Fibroblast of peridontal ligament (primary cell): Measurements from ENCODE around the gene SMIM23.

ENCODE experiments used
- DNase-seq: peaks from one replicate; pipeline ENCODE4 v3.0.0-alpha.2; 2010; ENCODE audit errors: extremely low read depth

Gene SMIM23

DNA sequence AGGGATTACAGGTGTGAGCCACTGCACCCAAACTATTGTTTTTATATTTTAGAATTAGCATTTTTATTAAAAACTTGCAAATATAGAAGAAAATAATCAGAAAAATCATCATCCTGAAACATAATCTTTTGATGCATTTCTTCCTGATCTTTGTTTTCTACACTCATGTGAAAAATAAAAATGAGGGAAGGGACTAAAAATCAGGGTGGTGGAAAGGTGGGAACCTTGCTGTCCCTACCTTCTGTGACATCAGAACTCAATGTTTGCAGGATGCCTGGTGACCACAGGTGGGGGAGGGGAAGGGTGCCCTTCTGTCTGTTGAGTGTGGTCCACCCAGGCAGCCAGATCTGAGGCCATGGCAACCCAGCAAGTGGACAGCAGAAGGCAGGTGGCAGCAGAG lies at the start of gene SMIM23:
SMIM23 (plus strand) TSS at position 301 of the 400 bp plus-strand sequence; CDS start at position 356, 55 bp downstream.
- no peak for DNase-seq

DNA sequence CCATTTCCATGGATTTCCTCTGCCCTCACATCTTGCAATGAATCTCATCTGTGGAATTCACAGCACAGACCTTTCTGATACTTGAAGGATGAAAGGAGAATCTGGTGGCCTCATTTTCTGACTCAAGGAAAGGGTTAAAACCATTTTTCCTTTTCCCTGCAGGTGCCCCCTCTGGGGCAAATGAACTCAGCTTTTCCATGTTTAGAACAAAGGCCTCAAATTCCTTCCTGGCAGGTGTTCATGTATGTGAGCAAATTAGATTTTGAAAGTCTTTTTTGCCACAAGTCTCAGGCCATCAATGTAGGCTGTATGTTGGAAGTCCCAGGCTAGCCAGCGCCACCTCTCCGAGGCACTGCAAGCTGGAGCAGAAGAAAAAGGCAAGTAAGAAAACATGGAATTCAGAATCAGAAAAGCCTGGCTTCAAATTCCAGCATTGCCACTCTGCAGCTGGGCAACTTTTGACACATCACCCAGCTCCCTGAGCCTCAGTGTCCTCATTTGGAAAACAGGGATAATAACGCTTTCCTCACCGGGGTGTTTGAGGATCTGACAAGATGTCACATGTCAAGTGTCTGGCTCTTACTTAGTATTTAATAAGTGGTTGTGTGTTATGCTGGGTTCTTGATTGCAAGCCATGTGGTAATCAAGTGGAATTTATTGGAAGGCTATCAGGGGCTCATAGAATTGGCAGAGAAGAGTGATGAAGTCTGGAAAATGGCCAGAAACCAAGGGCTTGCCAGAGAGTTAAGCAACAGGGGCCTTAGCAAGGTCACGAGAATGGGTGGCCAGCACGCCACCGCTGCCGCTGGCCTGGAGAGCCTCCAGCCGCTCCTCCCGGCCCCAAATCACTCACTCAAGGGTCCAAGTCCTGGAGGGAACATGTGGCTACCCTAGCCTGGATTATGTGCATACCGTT lies 48.4 kb upstream of the SMIM23 start:
- peak; percentile 75 for DNase-seq

DNA sequence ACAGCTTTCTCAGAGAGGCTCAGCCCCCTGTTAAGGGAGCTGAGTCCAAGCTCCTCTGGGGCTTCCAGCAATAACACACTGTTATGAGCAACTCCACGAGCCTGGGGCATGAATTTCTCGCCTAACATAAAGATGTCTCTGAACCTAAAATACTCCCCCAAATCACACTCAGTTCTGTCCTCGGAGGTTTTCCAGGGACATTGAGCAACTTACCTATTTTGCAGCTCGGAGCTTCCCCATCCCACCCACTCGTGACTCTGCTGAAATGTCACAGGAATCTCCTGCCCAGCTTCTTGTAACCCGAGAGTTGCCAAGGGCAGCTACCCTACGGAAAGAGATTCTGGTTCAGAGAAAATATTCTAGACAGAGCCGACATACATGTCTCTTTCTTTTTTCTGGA lies 47.1 kb upstream of the SMIM23 start:
- no peak for DNase-seq

DNA sequence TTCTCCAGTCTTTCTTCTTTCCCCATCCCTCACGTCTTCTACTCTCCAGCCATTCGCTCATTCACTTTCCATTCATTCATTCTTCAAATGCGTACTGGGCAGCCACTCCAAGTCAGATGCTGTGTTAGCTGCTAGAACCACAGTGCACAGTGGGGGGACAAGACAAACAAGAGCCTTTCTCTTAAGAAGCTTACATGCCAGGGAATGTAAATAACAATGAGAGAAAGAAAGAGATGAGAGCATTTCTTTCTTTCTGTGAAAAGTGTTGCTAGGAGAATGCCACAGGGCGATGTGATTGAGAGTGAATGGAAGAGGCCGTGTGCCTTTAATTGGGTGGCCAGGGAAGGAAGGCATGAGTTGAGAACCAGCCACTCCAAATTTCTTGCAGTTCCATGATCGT lies 46.3 kb upstream of the SMIM23 start:
- no peak for DNase-seq

DNA sequence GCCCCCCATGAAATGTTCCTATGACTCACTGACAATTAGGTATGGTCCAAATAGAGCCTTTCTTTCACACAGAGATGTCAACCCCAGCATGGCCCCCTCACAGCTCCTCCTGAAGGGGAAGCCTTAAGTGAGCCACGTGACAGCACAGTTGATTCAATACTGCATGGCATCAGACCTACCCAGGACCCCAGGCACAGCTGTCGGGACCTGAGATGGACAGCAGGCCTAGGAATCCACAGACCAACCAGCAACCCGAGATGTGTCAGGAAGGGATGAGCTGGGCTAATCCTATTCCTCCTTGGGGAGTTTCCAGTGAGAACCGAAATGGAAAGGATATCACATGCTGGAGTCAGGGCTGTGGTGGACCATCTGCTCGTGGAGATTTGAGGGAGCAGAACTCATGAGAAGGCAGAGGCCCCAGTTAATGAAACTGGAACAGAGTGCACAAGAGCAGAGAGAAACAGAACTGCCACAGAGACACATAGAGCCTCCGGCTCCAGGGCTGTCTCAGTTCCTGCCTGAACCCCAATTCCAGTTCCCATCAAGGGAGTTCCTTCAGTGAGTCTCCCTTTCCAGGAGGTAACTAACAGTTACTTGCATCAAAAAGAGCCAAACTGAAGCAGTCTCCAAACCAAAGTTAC lies 42.1 kb upstream of the SMIM23 start:
- DNase-seq: no peak

DNA sequence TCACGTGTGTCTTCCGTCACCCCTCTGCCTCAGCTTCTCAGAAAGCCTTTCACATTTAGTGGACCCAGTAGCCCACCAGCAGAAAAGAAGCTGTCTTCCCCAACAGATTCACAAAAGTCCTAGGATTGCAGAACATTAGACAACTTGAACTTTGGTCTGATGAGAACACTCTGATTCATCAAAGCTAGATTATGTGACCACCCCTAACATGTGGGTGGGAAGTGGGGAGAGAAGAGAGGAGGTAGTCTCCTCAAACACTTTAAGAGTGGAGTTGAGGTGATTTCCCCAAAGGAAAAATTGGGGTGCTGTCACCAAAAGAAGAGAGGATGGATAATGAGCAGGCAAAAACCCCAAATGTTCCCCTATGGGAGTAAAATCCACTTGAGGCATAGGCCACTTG lies 41.4 kb upstream of the SMIM23 start:
- DNase-seq: no peak

GRCh38 chr5:171744882-171745281 lies 40.7 kb upstream of the SMIM23 start:
- DNase-seq: no peak

DNA sequence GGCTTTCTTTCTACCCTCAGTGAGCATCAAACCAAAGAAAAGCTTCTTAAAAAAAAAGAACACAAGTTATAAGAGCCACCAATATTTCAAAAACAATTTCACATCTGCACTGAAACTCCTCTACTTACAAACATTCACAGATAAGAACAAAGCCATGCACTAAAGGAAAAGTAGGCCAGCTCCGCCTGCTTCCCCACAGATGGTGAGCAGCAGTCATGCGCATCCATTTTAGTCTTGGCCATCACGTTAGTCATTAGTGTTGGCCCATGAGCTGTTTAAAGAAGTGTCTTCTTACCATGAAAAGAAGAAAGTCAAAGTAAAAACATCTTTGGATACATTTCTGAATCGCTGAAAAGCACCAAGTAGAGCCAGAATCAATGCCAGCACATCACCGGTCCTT lies 40.0 kb upstream of the SMIM23 start:
- DNase-seq: peak; percentile 27

GRCh38 chr5:171747061-171747859 lies 38.4 kb upstream of the SMIM23 start:
- DNase-seq: no peak

- DNase-seq: no peak
Measured at GRCh38 chr5:171748720-171749119, 36.9 kb upstream of the SMIM23 start.

GRCh38 chr5:171749365-171749764 lies 36.3 kb upstream of the SMIM23 start:
- DNase-seq: no peak

DNA sequence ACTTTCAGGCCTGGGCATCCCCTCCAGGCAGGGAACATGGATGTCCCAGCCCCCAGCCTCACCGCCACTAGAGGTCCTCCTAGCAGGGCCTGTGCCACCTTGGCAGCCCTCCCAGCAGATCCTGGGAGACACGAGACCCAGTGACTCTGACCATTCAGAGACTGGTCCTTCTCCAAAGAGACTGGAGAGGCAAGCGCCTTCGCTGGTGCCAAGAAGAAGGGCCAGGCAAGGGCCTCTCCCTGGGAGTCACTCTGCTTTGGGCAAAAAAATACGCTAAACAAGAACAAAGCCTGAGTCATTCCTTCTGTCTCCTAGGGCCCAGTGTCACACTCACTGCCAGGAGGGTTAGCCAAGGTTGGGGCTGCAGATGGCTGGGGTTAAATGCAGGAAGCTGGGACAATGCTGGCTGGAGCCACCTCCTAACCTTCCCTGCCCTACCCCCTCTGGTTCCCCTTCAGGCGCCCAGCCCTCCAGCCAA lies 35.3 kb upstream of the SMIM23 start:
- no peak for DNase-seq

DNA sequence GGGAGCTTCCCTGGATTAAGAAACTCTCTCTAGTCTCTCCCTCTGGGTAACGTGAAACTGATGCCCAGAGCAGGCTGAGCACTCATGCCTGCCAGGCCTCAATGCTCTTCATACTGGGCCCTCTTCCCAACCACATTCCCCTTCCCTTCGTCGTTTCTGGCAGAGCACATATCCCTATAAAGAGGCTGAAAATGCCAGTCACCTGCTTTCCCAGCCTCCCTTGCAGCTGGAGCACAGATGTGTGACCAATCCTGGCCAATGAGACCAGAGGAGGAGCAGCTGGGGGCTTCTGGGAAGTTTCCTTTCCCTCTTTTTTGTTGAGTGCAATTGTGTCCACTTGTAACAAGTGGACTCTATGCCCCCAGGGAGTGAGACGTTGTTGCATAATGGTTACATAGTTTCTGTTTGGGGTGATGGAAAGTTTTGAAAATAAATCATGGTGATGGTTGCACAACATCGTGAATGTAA lies 30.2 kb upstream of the SMIM23 start:
- peak; percentile 80 for DNase-seq

GRCh38 chr5:171757853-171758535 lies 27.6 kb upstream of the SMIM23 start:
- peak; percentile 89 for DNase-seq

- no peak for DNase-seq
Measured at GRCh38 chr5:171759777-171760176, 25.8 kb upstream of the SMIM23 start.

GRCh38 chr5:171762021-171762608 lies 23.5 kb upstream of the SMIM23 start:
- peak; percentile 35 for DNase-seq

GRCh38 chr5:171762903-171763302 lies 22.7 kb upstream of the SMIM23 start:
- DNase-seq: no peak

DNA sequence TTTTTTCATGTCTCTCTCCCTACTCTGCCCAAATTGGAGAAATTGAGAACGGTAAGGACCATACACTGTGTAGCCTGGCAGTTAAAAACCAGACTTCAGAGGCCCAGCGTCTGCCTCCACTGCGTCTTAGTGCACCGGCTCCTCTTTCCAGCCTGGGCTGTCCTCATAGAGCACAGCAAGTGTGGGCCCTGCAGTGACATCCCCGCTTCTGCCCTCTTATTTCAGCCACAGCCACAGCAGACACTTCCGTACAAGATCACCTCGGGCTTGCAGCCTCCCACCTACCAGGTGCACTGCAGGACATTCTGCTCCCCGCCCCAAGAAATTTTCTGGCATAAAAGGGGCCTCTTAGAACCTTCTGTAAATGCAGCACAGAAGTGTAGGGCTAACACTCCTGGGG lies 21.4 kb upstream of the SMIM23 start:
- no peak for DNase-seq

DNA sequence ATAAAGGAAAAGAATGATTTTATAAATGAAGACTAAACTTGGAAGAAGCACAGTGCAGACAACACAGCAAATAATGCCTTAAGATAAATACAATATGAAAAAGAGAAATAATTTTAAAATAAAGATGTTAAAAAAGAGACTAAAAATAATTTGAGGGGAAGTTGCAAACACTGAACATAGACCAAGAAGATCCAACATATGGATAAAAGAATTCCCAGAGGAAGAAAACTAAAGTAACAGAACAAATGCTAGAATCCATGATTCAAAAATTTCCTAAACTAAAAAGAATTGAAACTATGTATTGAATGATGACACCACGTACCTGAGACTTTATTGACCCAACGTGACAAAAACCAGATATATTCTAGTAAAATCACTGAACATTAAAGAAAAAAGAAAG lies 18.7 kb upstream of the SMIM23 start:
- no peak for DNase-seq

DNA sequence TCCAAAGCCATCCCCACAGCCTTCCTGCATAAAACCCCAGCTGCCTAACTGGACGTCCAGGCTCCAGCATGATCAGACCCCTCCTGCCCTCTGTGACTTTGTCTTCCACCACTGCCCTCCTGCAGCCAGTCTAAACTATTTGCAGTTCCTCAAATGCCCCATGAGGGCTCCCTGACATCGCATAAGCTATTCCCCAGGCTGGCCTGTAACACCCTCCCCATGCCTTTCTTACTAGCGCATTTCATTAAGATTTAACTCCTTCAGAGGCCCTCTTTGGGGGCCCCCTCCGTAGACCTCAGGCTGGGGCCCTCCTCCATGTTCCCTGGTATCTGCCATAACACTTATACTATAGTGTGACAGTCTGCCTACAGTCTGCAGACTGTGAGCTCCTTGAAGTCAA lies 15.5 kb upstream of the SMIM23 start:
- no peak for DNase-seq

GRCh38 chr5:171771856-171772255 lies 13.8 kb upstream of the SMIM23 start:
- DNase-seq: no peak
